Ecto neural progenitor cell (in vitro differentiated cells): Measurements from ENCODE around the gene ZIM2.

Source experiments
- DNase-seq: peaks from one replicate; pipeline ENCODE4 v3.0.0-alpha.2; 2018; ENCODE audit warnings: low spot score

Gene ZIM2

GRCh38 chr19:56838909-56839651 lies 1.4 kb downstream of the ZIM2 start:
- no peak for DNase-seq

- no peak for DNase-seq
Measured at GRCh38 chr19:56838024-56838908, 2.3 kb downstream of the ZIM2 start.

GRCh38 chr19:56837492-56838023 lies 3.0 kb downstream of the ZIM2 start:
- no peak for DNase-seq

GRCh38 chr19:56837004-56837403 lies 3.5 kb downstream of the ZIM2 start:
- DNase-seq, result no peak

GRCh38 chr19:56836059-56836458 lies 4.5 kb downstream of the ZIM2 start:
- DNase-seq, result no peak

GRCh38 chr19:56835401-56835800 lies 5.1 kb downstream of the ZIM2 start:
- DNase-seq, result no peak

GRCh38 chr19:56834564-56835375 lies 5.8 kb downstream of the ZIM2 start:
- DNase-seq, result no peak

GRCh38 chr19:56832352-56832928 lies 8.1 kb downstream of the ZIM2 start:
- DNase-seq, result no peak

GRCh38 chr19:56831255-56831654 lies 9.3 kb downstream of the ZIM2 start:
- no peak for DNase-seq

- DNase-seq, result no peak
Measured at GRCh38 chr19:56829596-56829995, 10.9 kb downstream of the ZIM2 start.

- no peak for DNase-seq
Measured at GRCh38 chr19:56827708-56828107, 12.8 kb downstream of the ZIM2 start.

- DNase-seq, result no peak
Measured at GRCh38 chr19:56823956-56824355, 16.6 kb downstream of the ZIM2 start.

GRCh38 chr19:56823417-56823816 lies 17.1 kb downstream of the ZIM2 start:
- no peak for DNase-seq

GRCh38 chr19:56822755-56823154 lies 17.8 kb downstream of the ZIM2 start:
- DNase-seq, result no peak

GRCh38 chr19:56821675-56822074 lies 18.9 kb downstream of the ZIM2 start:
- DNase-seq, result no peak

- no peak for DNase-seq
Measured at GRCh38 chr19:56821209-56821608, 19.3 kb downstream of the ZIM2 start.

- no peak for DNase-seq
Measured at GRCh38 chr19:56819166-56819565, 21.4 kb downstream of the ZIM2 start.

- no peak for DNase-seq
Measured at GRCh38 chr19:56814656-56815055, 25.9 kb downstream of the ZIM2 start.

- DNase-seq, result no peak
Measured at GRCh38 chr19:56813531-56813930, 27.0 kb downstream of the ZIM2 start.

- DNase-seq, result no peak
Measured at GRCh38 chr19:56811480-56811879, 29.0 kb downstream of the ZIM2 start.

GRCh38 chr19:56810260-56810659 lies 30.3 kb downstream of the ZIM2 start:
- DNase-seq, result no peak
